ENCODE data around the gene APCDD1.

GRCh38 chr18:10477121-10477862 is 22.9 kb downstream of the APCDD1 start:
- TF ChIP-seq CTCF (IDR thresholded peaks at IDR 0.05; ENCODE audit: low read length) (no peak), EZH2 (optimal IDR thresholded peaks at IDR 0.05; ENCODE audit: low read depth, low read length) (no peak), EZH2phosphoT487 (IDR thresholded peaks at IDR 0.05; ENCODE audit: low read length) (no peak)
